ENCODE measurements around the gene THADA.
"Not testable (repeated sequence)": the region's sequence is repeated elsewhere in the genome, so short reads cannot be mapped to it uniquely, and the experiment has no call there.

- TF ChIP-seq, protein P1, sequence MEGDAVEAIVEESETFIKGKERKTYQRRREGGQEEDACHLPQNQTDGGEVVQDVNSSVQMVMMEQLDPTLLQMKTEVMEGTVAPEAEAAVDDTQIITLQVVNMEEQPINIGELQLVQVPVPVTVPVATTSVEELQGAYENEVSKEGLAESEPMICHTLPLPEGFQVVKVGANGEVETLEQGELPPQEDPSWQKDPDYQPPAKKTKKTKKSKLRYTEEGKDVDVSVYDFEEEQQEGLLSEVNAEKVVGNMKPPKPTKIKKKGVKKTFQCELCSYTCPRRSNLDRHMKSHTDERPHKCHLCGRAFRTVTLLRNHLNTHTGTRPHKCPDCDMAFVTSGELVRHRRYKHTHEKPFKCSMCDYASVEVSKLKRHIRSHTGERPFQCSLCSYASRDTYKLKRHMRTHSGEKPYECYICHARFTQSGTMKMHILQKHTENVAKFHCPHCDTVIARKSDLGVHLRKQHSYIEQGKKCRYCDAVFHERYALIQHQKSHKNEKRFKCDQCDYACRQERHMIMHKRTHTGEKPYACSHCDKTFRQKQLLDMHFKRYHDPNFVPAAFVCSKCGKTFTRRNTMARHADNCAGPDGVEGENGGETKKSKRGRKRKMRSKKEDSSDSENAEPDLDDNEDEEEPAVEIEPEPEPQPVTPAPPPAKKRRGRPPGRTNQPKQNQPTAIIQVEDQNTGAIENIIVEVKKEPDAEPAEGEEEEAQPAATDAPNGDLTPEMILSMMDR (optimal IDR thresholded peaks at IDR 0.05 in 1 of 3, IDR thresholded peaks at IDR 0.05 in 1 of 3, conservative IDR thresholded peaks at IDR 0.05 in 1 of 3; ENCODE audit: extremely low read depth in 1 of 3, insufficient read depth in 2 of 3, low read length in 3 of 3) = not testable (repeated sequence)
- TF ChIP-seq EZH2 (IDR thresholded peaks at IDR 0.05; ENCODE audit: low read length) = not testable (repeated sequence)
These were observed 298.1 kb downstream of the THADA start for GRCh38 chr2:43297740-43298139.

Measured in keratinocyte (primary cell).